ENCODE measurements around the gene ERMAP.

Gene ERMAP

GRCh38 chr1:42816585-42817439, at the start of gene ERMAP, which contains the start of gene SVBP:
Gene ERMAP (plus strand): TSS chr1:42817122. CDS start chr1:42830449, 13,327 bp downstream.
Gene SVBP (minus strand): TSS chr1:42817397. CDS start chr1:42816544, 853 bp downstream.
- peak; percentile 91 to 94 for DNase-seq

GRCh38 chr1:42767510-42768000, 49.4 kb upstream of the ERMAP start:
- DNase-seq: no peak

GRCh38 chr1:42768172-42768571, 48.8 kb upstream of the ERMAP start:
- no peak for DNase-seq

GRCh38 chr1:42769811-42770210, 47.1 kb upstream of the ERMAP start:
- no peak for DNase-seq

- no peak for DNase-seq
These were observed 43.5 kb upstream of the ERMAP start for GRCh38 chr1:42773420-42773819.

- no peak for DNase-seq
These were observed 41.9 kb upstream of the ERMAP start for GRCh38 chr1:42774928-42775526.

- no peak for DNase-seq
These were observed 40.4 kb upstream of the ERMAP start for GRCh38 chr1:42776502-42776901.

GRCh38 chr1:42777852-42778251, 39.1 kb upstream of the ERMAP start:
- DNase-seq: peak; percentile 17 to 49

- no peak for DNase-seq
These were observed 37.2 kb upstream of the ERMAP start for GRCh38 chr1:42779725-42780124.

- no peak for DNase-seq
These were observed 36.7 kb upstream of the ERMAP start for GRCh38 chr1:42780176-42780575.

GRCh38 chr1:42783092-42783491, 33.8 kb upstream of the ERMAP start:
- DNase-seq: no peak

- DNase-seq: no peak
These were observed 32.4 kb upstream of the ERMAP start for GRCh38 chr1:42784547-42784945.

GRCh38 chr1:42784946-42785693, 31.8 kb upstream of the ERMAP start, which contains the start of gene TMEM269:
Gene TMEM269 (plus strand): TSS chr1:42784991. CDS start chr1:42789894, 4,903 bp downstream.
- peak; percentile 23 to 43 for DNase-seq

GRCh38 chr1:42786097-42786496, 30.8 kb upstream of the ERMAP start:
- DNase-seq: no peak

GRCh38 chr1:42788021-42788420, 28.9 kb upstream of the ERMAP start:
- no peak for DNase-seq

GRCh38 chr1:42793824-42794223, 23.1 kb upstream of the ERMAP start:
- no peak for DNase-seq

GRCh38 chr1:42797414-42797813, 19.5 kb upstream of the ERMAP start:
- no peak for DNase-seq

GRCh38 chr1:42797979-42798378, 18.9 kb upstream of the ERMAP start:
- DNase-seq: no peak

- no peak for DNase-seq
These were observed 15.0 kb upstream of the ERMAP start for GRCh38 chr1:42801832-42802473.

GRCh38 chr1:42806171-42806570, 10.8 kb upstream of the ERMAP start:
- no peak for DNase-seq

- DNase-seq: no peak
These were observed 10.3 kb upstream of the ERMAP start for GRCh38 chr1:42806593-42806992.

- no peak for DNase-seq
These were observed 9.8 kb upstream of the ERMAP start for GRCh38 chr1:42807056-42807668.
